Fibroblast of villous mesenchyme (primary cell): Measurements from ENCODE around the gene TRAF3IP1. TPM values are rescaled to one million over a fixed set of nuclear protein-coding genes. Genes with fewer than 3 reads are reported as not detected.

Source experiments
- DNase-seq: peaks from one replicate; pipeline ENCODE4 v3.0.0-alpha.2; 2010; ENCODE audit warnings: low read depth
- H3K4me3 ChIP-seq: 2 replicates; pipeline ENCODE4 v1.5.1; 2011; ENCODE audit warnings: low read depth, mild to moderate bottlenecking, low read length
- CTCF ChIP-seq: IDR thresholded peaks from 2 replicates; pipeline ENCODE4 v1.5.1; 2012; ENCODE audit warnings: low read depth, mild to moderate bottlenecking, low read length; ENCODE audit not compliant: insufficient read depth
- total RNA-seq: library from RNA; depleted of rRNA; stranded (reverse); fragments of >200 nt; gene quantifications from 2 replicates; pipeline ENCODE4 v1.2.3, GENCODE V29; 2012

Gene TRAF3IP1
- total RNA-seq, 1 donor = 7.8 TPM

GRCh38 chr2:238336151-238336550, 15.8 kb downstream of the TRAF3IP1 start:
- no peak for TF ChIP-seq CTCF
- peak; percentile 68 for DNase-seq
- H3K4me3 ChIP-seq = no peak overlapping the region

GRCh38 chr2:238336793-238337444, 16.6 kb downstream of the TRAF3IP1 start:
- no peak for TF ChIP-seq CTCF
- H3K4me3 ChIP-seq = no peak overlapping the region
- DNase-seq = no peak

- TF ChIP-seq CTCF = no peak
- DNase-seq = no peak
These were observed 17.5 kb downstream of the TRAF3IP1 start for GRCh38 chr2:238337846-238338245.

GRCh38 chr2:238338710-238339394, 18.5 kb downstream of the TRAF3IP1 start:
- no peak overlapping the region for H3K4me3 ChIP-seq
- no peak for TF ChIP-seq CTCF
- no peak for DNase-seq

More at GRCh38 chr2:238337846-238338245, 17.5 kb downstream of the TRAF3IP1 start:
- H3K4me3 ChIP-seq = no peak overlapping the region

- no peak for DNase-seq
- H3K4me3 ChIP-seq = no peak overlapping the region
- no peak for TF ChIP-seq CTCF
These were observed 19.1 kb downstream of the TRAF3IP1 start for GRCh38 chr2:238339395-238339780.

- H3K4me3 ChIP-seq = no peak overlapping the region
- DNase-seq = no peak
These were observed 19.5 kb downstream of the TRAF3IP1 start for GRCh38 chr2:238339814-238340213.

More at GRCh38 chr2:238339814-238340213, 19.5 kb downstream of the TRAF3IP1 start:
- TF ChIP-seq CTCF = no peak
